Stimulated activated memory B cell treated with anti-CD40 and anti-IgM and Interleukin-4, amounts not matched to agents 10 μg/mL and 1 μg/mL and 100 μg/mL, for 72 hours (primary cell): ENCODE data around the gene RAB44.

Experiments
- ATAC-seq: fragments of 150-1000 bp; cut with Tn5 transposase; 2 replicates; pipeline ENCODE4 v1.10.0; 2021
- H3K27ac Mint-ChIP-seq: one replicate; pipeline ENCODE4 v1.8.0; 2022; ENCODE audit warnings: mild to moderate bottlenecking, mixed read lengths
- H3K27me3 Mint-ChIP-seq: one replicate; pipeline ENCODE4 v1.8.0; 2022; ENCODE audit warnings: mixed read lengths
- H3K36me3 Mint-ChIP-seq: one replicate; pipeline ENCODE4 v1.8.0; 2022; ENCODE audit warnings: mixed read lengths
- H3K4me1 Mint-ChIP-seq: one replicate; pipeline ENCODE4 v1.8.0; 2022; ENCODE audit warnings: mixed read lengths
- H3K4me3 Mint-ChIP-seq: one replicate; pipeline ENCODE4 v1.8.0; 2022; ENCODE audit warnings: mild to moderate bottlenecking, moderate library complexity, mixed read lengths
- H3K9me3 Mint-ChIP-seq: one replicate; pipeline ENCODE4 v1.8.0; 2022; ENCODE audit warnings: mixed read lengths

RAB44 gene

DNA sequence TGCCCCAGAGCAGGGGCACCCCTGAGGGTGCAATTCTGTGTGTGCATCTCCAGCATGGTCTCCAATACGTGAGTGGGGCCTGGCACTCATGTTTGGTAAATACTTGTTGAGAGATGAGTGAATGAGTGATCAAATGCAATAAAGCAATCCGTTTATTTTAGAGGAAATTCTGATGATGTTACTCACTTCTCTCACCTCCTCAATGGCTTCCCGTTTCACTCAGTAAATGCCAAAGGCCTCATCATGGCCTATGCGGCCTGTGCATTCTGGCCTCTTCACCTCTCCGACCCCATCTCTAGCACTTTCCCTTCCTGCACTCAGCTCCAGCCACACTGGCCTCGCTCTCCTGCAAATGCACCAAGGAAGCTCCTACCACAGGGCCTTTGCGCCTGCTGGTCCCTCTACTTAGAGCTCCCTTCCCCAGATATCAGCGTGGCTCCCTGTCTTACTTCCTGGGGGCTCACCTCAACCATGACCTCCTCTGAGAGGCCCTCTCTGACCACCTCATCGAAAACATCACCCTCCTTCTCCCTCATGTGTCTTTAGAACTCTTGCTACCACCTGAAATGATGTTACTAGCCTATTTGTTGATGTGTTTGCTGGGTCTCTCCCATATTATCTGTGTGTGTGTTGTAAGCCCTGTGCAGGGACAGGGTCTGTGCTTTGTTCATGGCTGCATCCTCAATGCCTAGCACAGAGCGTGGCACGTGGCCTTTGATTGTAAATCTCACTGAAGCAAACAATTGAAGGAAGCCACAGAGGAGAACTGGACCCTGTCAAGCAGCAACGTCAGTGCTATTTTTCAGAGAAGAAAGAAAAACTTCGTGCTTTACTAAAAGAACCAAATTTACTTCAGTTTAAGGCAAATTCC lies 42.6 kb downstream of the RAB44 start:
- peak overlapping the region; percentile 6 for H3K4me3 Mint-ChIP-seq
- H3K27me3 Mint-ChIP-seq, result no peaks in the 10 kb centered on the region
- peaks cover 74% of the 10 kb centered on the region for H3K4me1 Mint-ChIP-seq
- H3K27ac Mint-ChIP-seq, result peak overlapping the region; percentile 89
- H3K36me3 Mint-ChIP-seq, result peaks cover 24% of the 10 kb centered on the region
- H3K9me3 Mint-ChIP-seq, result no peaks in the 10 kb centered on the region
- ATAC-seq, result peak; percentile 52

- H3K36me3 Mint-ChIP-seq, result peaks cover 24% of the 10 kb centered on the region
- peak overlapping the region; percentile 6 for H3K4me3 Mint-ChIP-seq
- H3K4me1 Mint-ChIP-seq, result peaks cover 73% of the 10 kb centered on the region
- no peaks in the 10 kb centered on the region for H3K9me3 Mint-ChIP-seq
- H3K27me3 Mint-ChIP-seq, result no peaks in the 10 kb centered on the region
- H3K27ac Mint-ChIP-seq, result peak overlapping the region; percentile 89
- ATAC-seq, result no peak
Observed at GRCh38 chr6:36740818-36741179, 43.2 kb downstream of the RAB44 start.

GRCh38 chr6:36742146-36742545 lies 44.5 kb downstream of the RAB44 start:
- Mint-ChIP-seq H3K9me3 (no peaks in the 10 kb centered on the region), H3K27ac (no peak overlapping the region)
- ATAC-seq, result peak; percentile 28

DNA sequence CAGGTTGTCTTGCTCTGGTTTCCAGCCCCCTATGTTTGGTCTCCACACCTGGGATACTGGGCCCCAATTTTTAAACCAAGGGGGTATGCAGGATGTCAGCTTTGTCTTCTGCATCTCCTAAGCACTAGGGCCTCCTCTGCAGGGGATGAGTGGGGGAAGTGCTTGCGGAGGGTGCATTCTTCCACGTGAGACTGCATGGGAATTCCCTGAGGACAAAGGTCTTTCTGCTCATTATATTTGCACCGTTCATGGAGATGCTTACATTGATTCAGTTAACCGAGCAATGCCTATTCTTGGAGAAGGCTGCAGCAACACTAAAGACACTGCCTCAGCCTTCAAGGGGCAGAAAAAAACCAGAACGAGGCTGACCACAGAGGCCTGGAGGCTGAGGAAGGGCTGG lies 45.4 kb downstream of the RAB44 start:
- Mint-ChIP-seq H3K36me3 (peaks cover 24% of the 10 kb centered on the region), H3K27ac (peak overlapping the region; percentile 91), H3K27me3 (no peaks in the 10 kb centered on the region), H3K9me3 (no peaks in the 10 kb centered on the region), H3K4me3 (no peak overlapping the region), H3K4me1 (peaks cover 72% of the 10 kb centered on the region)
- no peak for ATAC-seq

More at GRCh38 chr6:36742146-36742545, 44.5 kb downstream of the RAB44 start:
- Mint-ChIP-seq H3K27me3 (no peaks in the 10 kb centered on the region), H3K4me3 (no peak overlapping the region), H3K36me3 (peaks cover 24% of the 10 kb centered on the region), H3K4me1 (peaks cover 79% of the 10 kb centered on the region)

DNA sequence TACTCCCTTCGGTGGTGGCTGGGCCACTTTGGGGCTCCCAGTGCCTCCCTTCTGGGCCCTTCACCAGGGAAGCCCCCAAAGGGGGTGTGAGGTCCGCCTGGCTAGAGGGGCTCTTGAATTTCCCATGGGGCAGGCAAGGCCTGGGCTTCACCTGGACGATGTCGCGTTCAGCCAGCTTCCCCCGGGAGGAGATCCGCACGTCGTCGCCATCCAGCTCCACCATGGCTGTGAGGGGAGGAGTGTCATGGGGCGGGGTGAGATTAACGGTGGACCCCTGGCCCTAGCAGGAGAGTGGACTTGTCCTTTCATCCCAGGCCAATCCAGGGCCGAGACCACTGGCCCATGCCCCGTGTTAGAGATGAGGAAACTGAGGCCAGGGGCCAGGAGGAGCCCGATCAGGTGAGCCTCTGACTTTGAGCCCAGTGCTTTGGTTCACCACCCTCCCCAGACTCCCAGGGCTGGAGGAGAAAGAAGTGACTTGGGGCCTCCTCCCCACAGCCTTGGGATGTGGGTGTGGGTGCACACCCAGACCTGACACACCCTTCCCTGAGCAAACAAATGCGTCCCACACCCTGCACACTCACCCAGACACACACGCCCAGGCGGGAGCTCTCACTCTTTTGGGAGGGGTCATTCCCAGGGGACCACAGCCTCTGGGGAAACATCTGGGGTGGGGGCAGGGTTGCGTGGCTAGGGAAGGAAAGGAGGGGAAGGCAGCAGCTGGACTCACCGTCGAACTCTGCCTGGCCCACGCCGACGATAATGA lies 46.1 kb downstream of the RAB44 start:
- Mint-ChIP-seq H3K4me1 (peaks cover 71% of the 10 kb centered on the region), H3K36me3 (peaks cover 29% of the 10 kb centered on the region), H3K27me3 (no peaks in the 10 kb centered on the region), H3K4me3 (peak overlapping the region; percentile 47), H3K9me3 (no peaks in the 10 kb centered on the region), H3K27ac (peak overlapping the region; percentile 91)
- ATAC-seq, result peak; percentile 58

GRCh38 chr6:36744304-36744673 lies 46.7 kb downstream of the RAB44 start:
- H3K36me3 Mint-ChIP-seq, result peaks cover 34% of the 10 kb centered on the region
- ATAC-seq, result no peak

DNA sequence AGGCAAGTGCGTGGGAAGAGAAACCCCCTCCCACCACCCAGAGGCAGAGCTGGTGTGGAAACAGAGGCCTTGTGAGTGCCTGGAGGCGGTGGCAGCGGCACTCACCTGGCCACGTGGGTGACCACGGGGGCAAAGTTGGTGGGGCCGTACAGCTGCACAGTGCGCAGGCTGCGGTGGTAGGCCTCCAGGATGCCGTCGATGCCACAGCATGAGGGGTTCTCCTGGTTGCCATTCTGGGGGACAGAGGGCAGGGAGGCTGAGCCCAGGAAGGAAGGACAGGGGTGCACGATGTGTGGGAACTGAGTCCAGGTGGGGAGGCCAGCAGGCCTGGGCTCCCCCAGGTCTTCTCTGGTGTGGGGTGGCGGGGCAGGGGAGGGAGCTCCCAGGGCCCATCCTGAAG lies 47.7 kb downstream of the RAB44 start:
- Mint-ChIP-seq H3K4me3 (no peak overlapping the region), H3K36me3 (peaks cover 38% of the 10 kb centered on the region), H3K27ac (peak overlapping the region; percentile 91), H3K4me1 (peaks cover 73% of the 10 kb centered on the region), H3K9me3 (no peaks in the 10 kb centered on the region), H3K27me3 (no peaks in the 10 kb centered on the region)
- no peak for ATAC-seq

More at GRCh38 chr6:36744304-36744673, 46.7 kb downstream of the RAB44 start:
- peak overlapping the region; percentile 91 for H3K27ac Mint-ChIP-seq
- peaks cover 75% of the 10 kb centered on the region for H3K4me1 Mint-ChIP-seq
- no peaks in the 10 kb centered on the region for H3K27me3 Mint-ChIP-seq
- no peaks in the 10 kb centered on the region for H3K9me3 Mint-ChIP-seq
- H3K4me3 Mint-ChIP-seq, result peak overlapping the region; percentile 47

DNA sequence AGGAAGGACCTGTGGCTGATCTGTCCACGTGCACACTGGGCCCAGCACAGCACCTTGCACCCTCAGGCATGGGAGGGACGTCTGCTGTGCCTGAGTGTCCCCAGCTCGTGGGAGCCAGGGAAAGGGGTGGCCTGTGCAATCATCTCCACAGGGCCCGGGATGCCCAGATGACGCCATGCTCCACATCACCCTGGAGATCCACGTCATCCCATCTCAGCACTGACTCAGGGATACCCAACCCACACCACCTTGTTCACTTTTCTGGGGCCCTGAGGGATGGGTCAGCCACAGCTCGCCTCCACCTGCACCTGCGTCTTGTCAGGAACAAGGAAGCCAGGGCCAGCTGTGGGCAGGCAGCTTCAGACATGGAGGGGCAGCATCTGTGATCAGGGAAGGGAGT lies 48.2 kb downstream of the RAB44 start:
- peaks cover 73% of the 10 kb centered on the region for H3K4me1 Mint-ChIP-seq
- H3K27me3 Mint-ChIP-seq, result no peaks in the 10 kb centered on the region
- peak overlapping the region; percentile 91 for H3K27ac Mint-ChIP-seq
- no peaks in the 10 kb centered on the region for H3K9me3 Mint-ChIP-seq
- ATAC-seq, result no peak
- H3K36me3 Mint-ChIP-seq, result peaks cover 38% of the 10 kb centered on the region
- H3K4me3 Mint-ChIP-seq, result no peak overlapping the region

DNA sequence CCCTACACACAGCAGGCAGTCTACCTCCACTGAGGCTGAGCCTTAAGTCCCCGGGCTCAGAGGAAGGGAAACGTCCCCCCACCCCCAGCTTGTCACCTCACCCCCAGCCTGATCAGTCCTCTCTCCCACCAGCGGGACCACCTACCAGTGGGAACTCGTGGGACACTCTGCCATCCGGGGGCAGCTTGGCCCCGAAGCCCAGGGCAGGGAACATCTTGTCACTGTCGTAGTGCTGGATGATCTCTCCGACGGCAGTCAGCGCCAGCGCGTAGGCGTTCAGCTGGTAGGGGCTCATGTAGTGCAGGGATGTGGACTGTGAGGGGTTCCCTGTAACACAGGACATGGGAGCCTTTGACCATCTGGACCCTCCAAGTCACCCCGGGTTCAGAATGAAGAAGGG lies 48.6 kb downstream of the RAB44 start:
- Mint-ChIP-seq H3K4me1 (peaks cover 73% of the 10 kb centered on the region), H3K27ac (peak overlapping the region; percentile 91)

DNA sequence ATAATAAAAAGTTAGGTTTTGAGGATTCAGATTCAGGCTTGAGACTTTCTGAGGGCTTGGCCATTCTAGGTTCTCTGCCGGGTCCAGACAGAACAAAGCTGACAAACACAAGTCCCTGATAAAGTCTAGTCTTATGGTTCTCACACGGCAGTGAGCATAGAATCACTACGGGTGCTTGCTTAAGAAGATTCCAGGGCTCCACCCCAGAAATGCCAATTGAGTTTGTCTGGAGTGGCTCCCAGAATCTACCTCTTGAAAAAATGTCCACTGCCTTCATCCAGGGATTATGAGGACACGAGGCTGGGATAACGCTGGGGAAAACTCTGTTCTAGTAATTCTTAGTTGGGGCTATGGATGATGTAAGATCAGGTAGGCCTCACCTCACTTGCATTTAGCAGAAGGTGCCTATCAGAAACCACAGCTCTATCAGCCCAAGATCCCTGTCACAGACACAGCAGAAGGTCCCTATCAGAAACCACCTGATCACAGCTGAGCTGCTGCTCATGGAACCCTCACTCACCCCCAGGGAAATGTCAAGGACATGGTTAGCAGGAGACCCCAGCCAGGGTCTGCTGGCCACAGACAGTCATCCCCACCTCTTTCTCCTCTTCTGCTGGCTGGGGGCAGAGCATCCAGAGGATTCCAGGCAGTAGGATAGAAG lies 52.3 kb downstream of the RAB44 start:
- Mint-ChIP-seq H3K9me3 (no peaks in the 10 kb centered on the region), H3K27ac (peak overlapping the region; percentile 91), H3K4me3 (no peak overlapping the region), H3K36me3 (peaks cover 34% of the 10 kb centered on the region), H3K4me1 (peaks cover 76% of the 10 kb centered on the region), H3K27me3 (no peaks in the 10 kb centered on the region)
- no peak for ATAC-seq

More for the DNA sequence above, 48.6 kb downstream of the RAB44 start:
- H3K4me3 Mint-ChIP-seq, result no peak overlapping the region
- H3K9me3 Mint-ChIP-seq, result no peaks in the 10 kb centered on the region
- H3K36me3 Mint-ChIP-seq, result peaks cover 40% of the 10 kb centered on the region
- ATAC-seq, result no peak
- no peaks in the 10 kb centered on the region for H3K27me3 Mint-ChIP-seq

DNA sequence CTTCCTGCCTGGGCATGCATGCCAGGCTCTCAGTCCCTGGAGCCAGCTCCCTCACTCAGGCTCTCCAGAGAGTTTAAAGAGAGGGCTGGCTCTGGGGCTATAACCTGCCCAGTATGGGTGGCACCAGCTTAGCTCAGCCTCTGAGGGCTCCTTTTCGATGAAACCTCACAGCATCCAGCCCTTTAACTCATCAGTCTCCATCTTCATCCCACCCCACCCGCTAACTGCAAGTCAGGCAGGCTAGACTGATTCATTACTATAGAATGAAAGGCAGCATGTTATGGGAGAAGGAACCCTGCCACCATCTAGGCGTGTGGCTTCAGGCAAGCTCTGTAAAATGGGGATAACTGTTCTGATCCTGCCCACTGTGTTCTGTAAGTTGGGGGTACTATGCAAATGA lies 53.5 kb downstream of the RAB44 start:
- no peak overlapping the region for H3K4me3 Mint-ChIP-seq
- no peaks in the 10 kb centered on the region for H3K9me3 Mint-ChIP-seq
- H3K4me1 Mint-ChIP-seq, result peaks cover 84% of the 10 kb centered on the region
- ATAC-seq, result no peak
- H3K27ac Mint-ChIP-seq, result peak overlapping the region; percentile 90
- no peaks in the 10 kb centered on the region for H3K27me3 Mint-ChIP-seq
- peaks cover 32% of the 10 kb centered on the region for H3K36me3 Mint-ChIP-seq

GRCh38 chr6:36751833-36752186 lies 54.2 kb downstream of the RAB44 start:
- Mint-ChIP-seq H3K4me1 (peaks cover 86% of the 10 kb centered on the region), H3K27me3 (no peaks in the 10 kb centered on the region), H3K4me3 (no peak overlapping the region), H3K9me3 (no peaks in the 10 kb centered on the region), H3K27ac (peak overlapping the region; percentile 90), H3K36me3 (peaks cover 32% of the 10 kb centered on the region)
- ATAC-seq, result no peak

DNA sequence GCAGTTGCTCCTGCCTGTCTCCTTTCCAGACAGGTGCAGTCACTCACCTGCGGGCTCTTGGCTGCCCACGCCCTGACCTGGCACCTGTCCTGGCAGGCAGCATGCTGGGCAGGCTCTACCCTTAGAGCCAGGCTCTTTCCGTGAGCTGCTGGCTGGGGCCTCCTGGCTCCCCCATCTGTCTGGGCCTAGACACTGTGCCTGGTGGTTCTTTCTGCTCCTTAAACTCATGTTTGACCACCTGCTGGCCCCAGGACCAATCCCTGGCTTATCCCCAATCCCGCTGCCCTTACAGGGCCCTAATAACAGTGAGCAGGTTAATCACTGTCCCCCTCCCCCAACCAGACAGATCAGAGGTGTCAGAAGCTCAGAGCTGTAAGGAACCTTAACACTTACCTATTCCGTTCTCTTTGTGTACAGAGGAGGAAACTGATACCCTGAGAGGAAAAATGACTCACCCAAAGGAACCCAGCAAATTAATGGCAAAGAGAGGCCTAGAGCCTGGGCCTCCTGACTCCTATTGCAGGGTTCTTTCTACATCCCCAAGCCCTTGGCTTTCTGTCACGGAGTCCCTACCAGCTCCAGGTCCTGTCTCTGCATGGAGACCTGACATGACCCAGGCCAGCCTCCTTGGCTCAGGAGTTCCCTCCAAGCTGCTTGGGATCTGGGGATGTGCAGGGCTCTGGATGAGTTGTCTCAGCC lies 54.7 kb downstream of the RAB44 start:
- peak overlapping the region; percentile 33 for H3K4me3 Mint-ChIP-seq
- ATAC-seq, result no peak
- H3K4me1 Mint-ChIP-seq, result peaks cover 86% of the 10 kb centered on the region
- no peaks in the 10 kb centered on the region for H3K9me3 Mint-ChIP-seq
- peak overlapping the region; percentile 90 for H3K27ac Mint-ChIP-seq
- H3K27me3 Mint-ChIP-seq, result no peaks in the 10 kb centered on the region
- H3K36me3 Mint-ChIP-seq, result peaks cover 32% of the 10 kb centered on the region

DNA sequence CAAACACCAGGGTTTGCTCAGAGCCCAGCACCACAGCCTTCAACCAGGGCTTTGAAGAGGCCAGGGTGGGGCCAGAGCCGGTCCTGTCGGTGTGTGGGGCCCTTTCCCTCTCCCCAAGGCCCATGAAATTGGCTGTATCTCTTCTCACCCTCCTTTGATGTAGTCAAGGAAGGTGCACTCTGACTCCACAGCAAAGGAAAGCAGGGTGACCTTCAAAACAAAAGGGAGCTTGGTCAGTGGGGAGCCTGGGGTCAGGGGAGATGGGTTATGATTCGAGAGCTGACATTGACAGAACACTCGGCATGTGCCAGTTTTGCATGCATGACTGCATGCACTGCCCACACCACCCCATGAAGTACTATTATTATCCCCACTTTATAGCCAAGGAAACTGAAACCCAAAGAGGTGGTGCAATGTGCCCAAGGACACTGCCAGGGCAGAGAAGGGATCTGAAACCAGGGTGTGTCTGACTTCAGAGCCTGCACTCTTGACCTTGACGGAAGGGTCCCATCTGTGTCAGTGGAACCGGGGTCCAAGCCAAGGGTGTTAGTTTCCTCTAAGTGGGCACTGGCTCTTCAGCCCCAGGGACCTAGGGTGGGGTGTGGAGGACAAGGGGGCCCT lies 55.4 kb downstream of the RAB44 start:
- peaks cover 32% of the 10 kb centered on the region for H3K36me3 Mint-ChIP-seq
- H3K27ac Mint-ChIP-seq, result peak overlapping the region; percentile 90
- peaks cover 92% of the 10 kb centered on the region for H3K4me1 Mint-ChIP-seq
- H3K4me3 Mint-ChIP-seq, result peak overlapping the region; percentile 22
- peak; percentile 88 for ATAC-seq
- no peaks in the 10 kb centered on the region for H3K9me3 Mint-ChIP-seq
- H3K27me3 Mint-ChIP-seq, result no peaks in the 10 kb centered on the region
